ENCODE measurements around the gene USP17L17. TPM values are rescaled to one million over a fixed set of nuclear protein-coding genes. Genes with fewer than 3 reads are reported as not detected.
"Not testable (repeated sequence)": the region's sequence is repeated elsewhere in the genome, so short reads cannot be mapped to it uniquely, and the experiment has no call there.

USP17L17 gene
- total and polyA plus RNA-seq, 2 donors (not counting 1 experiment from before 2014, with no cell fraction given), result not detected

GRCh38 chr4:9262572-9262971 is 18.9 kb downstream of the USP17L17 start, which contains the start of gene USP17L21:
Gene USP17L21 (plus strand): TSS chr4:9262872. CDS start chr4:9262872, 0 bp downstream.
- WGBS (ENCODE audit: insufficient coverage), result no CpG with 5 or more reads among the region's 13 CpGs
- H3K27ac ChIP-seq (ENCODE audit: low read length in 2 of 2); H3K9me3 Mint-ChIP-seq (ENCODE audit: insufficient read depth); H3K9ac ChIP-seq (ENCODE audit: low read length); H3K4me3 Mint-ChIP-seq; H4K20me1 ChIP-seq (ENCODE audit: control insufficient read depth, insufficient read depth, low read length, poor library complexity, severe bottlenecking); H3K79me2 ChIP-seq (ENCODE audit: control insufficient read depth, insufficient read depth, low read length); DNase-seq; H3K36me3 ChIP-seq (replicated peaks in 1 of 2; ENCODE audit: control extremely low read depth in 1 of 2, control insufficient read depth in 1 of 2, extremely low read depth in 1 of 2, insufficient read depth in 2 of 2, low read length in 1 of 2); H3K27me3 ChIP-seq (replicated peaks in 1 of 4; ENCODE audit: control extremely low read depth in 1 of 4, control insufficient read depth in 3 of 4, insufficient read depth in 4 of 4, low read length in 3 of 4); H3K9me3 ChIP-seq (ENCODE audit: control extremely low read depth in 1 of 3, control insufficient read depth in 2 of 3, insufficient read depth in 1 of 3, low read length in 2 of 3); intact Hi-C loops (cut with micrococcal nuclease); H3K4me2 ChIP-seq (replicated peaks; ENCODE audit: low read depth, low read length, poor library complexity, severe bottlenecking); H3K27ac Mint-ChIP-seq; POLR2A ChIA-PET; H3K27me3 Mint-ChIP-seq; CTCF ChIA-PET; H3K4me1 ChIP-seq (ENCODE audit: control insufficient read depth in 2 of 2, insufficient read depth in 2 of 2, low read length in 2 of 2); H3K4me1 Mint-ChIP-seq; H3K4me3 ChIP-seq (ENCODE audit: control extremely low read depth in 1 of 5, extremely low read depth in 1 of 5, insufficient read depth in 1 of 5, low read depth in 2 of 5, low read length in 4 of 5); H2AFZ ChIP-seq (ENCODE audit: insufficient read depth, low read depth, low read length, poor library complexity, severe bottlenecking); ATAC-seq (ENCODE audit: low read depth): not testable (repeated sequence)

DNA sequence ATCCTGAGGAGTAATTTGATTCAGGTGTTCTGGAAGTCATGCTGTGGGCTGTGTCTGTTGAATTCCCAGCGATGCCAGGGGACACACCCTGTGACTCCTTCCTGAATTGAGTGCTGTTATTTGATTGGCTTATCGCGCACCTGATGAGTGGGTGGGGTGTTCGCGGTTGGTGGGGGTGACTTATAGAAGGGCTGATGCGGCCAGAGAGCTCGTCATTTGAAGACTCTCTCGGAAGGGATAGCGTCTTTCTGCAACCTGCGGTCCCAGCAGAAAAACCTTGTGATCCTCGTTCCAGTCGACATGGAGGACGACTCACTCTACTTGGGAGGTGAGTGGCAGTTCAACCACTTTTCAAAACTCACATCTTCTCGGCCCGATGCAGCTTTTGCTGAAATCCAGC is 23.6 kb downstream of the USP17L17 start, which contains the start of gene USP17L22:
USP17L22 (plus strand) TSS at position 301 of the 400 bp plus-strand sequence; CDS start at position 301, 0 bp downstream.
- H3K4me2 ChIP-seq (replicated peaks; ENCODE audit: low read depth, low read length, poor library complexity, severe bottlenecking); H3K79me2 ChIP-seq (ENCODE audit: control insufficient read depth, insufficient read depth, low read length); H3K27ac ChIP-seq (ENCODE audit: low read length in 2 of 2); H3K4me3 Mint-ChIP-seq; H3K4me1 Mint-ChIP-seq; CTCF ChIA-PET; H3K27ac Mint-ChIP-seq; H3K9me3 ChIP-seq (ENCODE audit: control extremely low read depth in 1 of 3, control insufficient read depth in 2 of 3, insufficient read depth in 1 of 3, low read length in 2 of 3); DNase-seq; H2AFZ ChIP-seq (ENCODE audit: insufficient read depth, low read depth, low read length, poor library complexity, severe bottlenecking); H3K9ac ChIP-seq (ENCODE audit: low read length); POLR2A ChIA-PET; H3K27me3 Mint-ChIP-seq; ATAC-seq (ENCODE audit: low read depth); H4K20me1 ChIP-seq (ENCODE audit: control insufficient read depth, insufficient read depth, low read length, poor library complexity, severe bottlenecking); H3K4me1 ChIP-seq (ENCODE audit: control insufficient read depth in 2 of 2, insufficient read depth in 2 of 2, low read length in 2 of 2); intact Hi-C loops (cut with micrococcal nuclease); H3K4me3 ChIP-seq (ENCODE audit: control extremely low read depth in 1 of 5, extremely low read depth in 1 of 5, insufficient read depth in 1 of 5, low read depth in 2 of 5, low read length in 4 of 5); H3K36me3 ChIP-seq (replicated peaks in 1 of 2; ENCODE audit: control extremely low read depth in 1 of 2, control insufficient read depth in 1 of 2, extremely low read depth in 1 of 2, insufficient read depth in 2 of 2, low read length in 1 of 2); H3K9me3 Mint-ChIP-seq (ENCODE audit: insufficient read depth); H3K27me3 ChIP-seq (replicated peaks in 1 of 4; ENCODE audit: control extremely low read depth in 1 of 4, control insufficient read depth in 3 of 4, insufficient read depth in 4 of 4, low read length in 3 of 4): not testable (repeated sequence)
- no CpG with 5 or more reads among the region's 15 CpGs for WGBS (ENCODE audit: insufficient coverage)

DNA sequence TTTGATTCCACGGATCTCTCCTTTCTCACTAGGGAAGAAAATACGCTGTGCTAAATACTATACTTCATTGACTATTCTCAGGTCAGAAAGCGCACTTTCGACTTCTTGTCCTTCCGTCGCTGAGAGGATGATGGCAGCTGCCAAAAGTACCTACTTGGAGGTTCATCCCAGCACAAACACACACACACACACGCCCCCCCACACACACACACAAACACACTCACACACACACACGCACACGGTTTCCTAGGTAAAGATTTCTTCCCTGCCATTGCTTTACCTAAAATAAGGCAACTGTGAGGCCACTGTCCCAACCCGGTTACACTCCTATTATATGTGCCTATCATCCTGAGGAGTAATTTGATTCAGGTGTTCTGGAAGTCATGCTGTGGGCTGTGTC is 28.0 kb downstream of the USP17L17 start:
- H3K27me3 ChIP-seq (replicated peaks in 1 of 4; ENCODE audit: control extremely low read depth in 1 of 4, control insufficient read depth in 3 of 4, insufficient read depth in 4 of 4, low read length in 3 of 4); ATAC-seq (ENCODE audit: low read depth); H3K4me1 Mint-ChIP-seq; H3K27me3 Mint-ChIP-seq; H3K9me3 Mint-ChIP-seq (ENCODE audit: insufficient read depth); H2AFZ ChIP-seq (ENCODE audit: insufficient read depth, low read depth, low read length, poor library complexity, severe bottlenecking); H3K9me3 ChIP-seq (ENCODE audit: control extremely low read depth in 1 of 3, control insufficient read depth in 2 of 3, insufficient read depth in 1 of 3, low read length in 2 of 3); H3K4me1 ChIP-seq (ENCODE audit: control insufficient read depth in 2 of 2, insufficient read depth in 2 of 2, low read length in 2 of 2); H3K27ac ChIP-seq (ENCODE audit: low read length in 2 of 2); H3K4me3 Mint-ChIP-seq; DNase-seq; H3K4me3 ChIP-seq (ENCODE audit: control extremely low read depth in 1 of 5, extremely low read depth in 1 of 5, insufficient read depth in 1 of 5, low read depth in 2 of 5, low read length in 4 of 5); H3K9ac ChIP-seq (ENCODE audit: low read length); intact Hi-C loops (cut with micrococcal nuclease); H4K20me1 ChIP-seq (ENCODE audit: control insufficient read depth, insufficient read depth, low read length, poor library complexity, severe bottlenecking); H3K36me3 ChIP-seq (replicated peaks in 1 of 2; ENCODE audit: control extremely low read depth in 1 of 2, control insufficient read depth in 1 of 2, extremely low read depth in 1 of 2, insufficient read depth in 2 of 2, low read length in 1 of 2); CTCF ChIA-PET; H3K27ac Mint-ChIP-seq; POLR2A ChIA-PET; H3K79me2 ChIP-seq (ENCODE audit: control insufficient read depth, insufficient read depth, low read length); H3K4me2 ChIP-seq (replicated peaks; ENCODE audit: low read depth, low read length, poor library complexity, severe bottlenecking): not testable (repeated sequence)
- 89% methylated on average over 3 of the region's 10 CpGs for WGBS (ENCODE audit: insufficient coverage)

Other genes starting within 250 kb of the USP17L17 start
- gene FAM90A26, start 73.5 kb upstream of the USP17L17 start, total RNA-seq, result not detected in 2 replicates
- 0.04 TPM in 1 of 2 replicates, not detected in the other for gene FAM90A26, start 73.5 kb upstream of the USP17L17 start, polyA plus RNA-seq
- gene USP17L10, start 33.2 kb upstream of the USP17L17 start, total RNA-seq, result not detected in 2 replicates
- not detected in 2 replicates for gene USP17L10, start 33.2 kb upstream of the USP17L17 start, polyA plus RNA-seq
- not detected in 2 replicates for gene USP17L11, start 28.5 kb upstream of the USP17L17 start, total RNA-seq
- gene USP17L11, start 28.5 kb upstream of the USP17L17 start, polyA plus RNA-seq, result not detected in 2 replicates
- not detected in 2 replicates for gene USP17L12, start 23.7 kb upstream of the USP17L17 start, total RNA-seq
- not detected in 2 replicates for gene USP17L12, start 23.7 kb upstream of the USP17L17 start, polyA plus RNA-seq
- gene USP17L13, start 19.0 kb upstream of the USP17L17 start, total RNA-seq, result not detected in 2 replicates
- not detected in 2 replicates for gene USP17L13, start 19.0 kb upstream of the USP17L17 start, polyA plus RNA-seq
- gene USP17L15, start 9.5 kb upstream of the USP17L17 start, total RNA-seq, result not detected in 2 replicates
- not detected in 2 replicates for gene USP17L15, start 9.5 kb upstream of the USP17L17 start, polyA plus RNA-seq
- gene USP17L18, start 4.8 kb downstream of the USP17L17 start, total RNA-seq, result not detected in 2 replicates
- not detected in 2 replicates for gene USP17L18, start 4.8 kb downstream of the USP17L17 start, polyA plus RNA-seq
- not detected in 2 replicates for gene USP17L19, start 9.5 kb downstream of the USP17L17 start, total RNA-seq
- not detected in 2 replicates for gene USP17L19, start 9.5 kb downstream of the USP17L17 start, polyA plus RNA-seq
- gene USP17L20, start 14.2 kb downstream of the USP17L17 start, total RNA-seq, result not detected in 2 replicates
- gene USP17L20, start 14.2 kb downstream of the USP17L17 start, polyA plus RNA-seq, result not detected in 2 replicates
- not detected in 2 replicates for gene USP17L21, start 19.0 kb downstream of the USP17L17 start, total RNA-seq
- gene USP17L21, start 19.0 kb downstream of the USP17L17 start, polyA plus RNA-seq, result not detected in 2 replicates
- gene USP17L22, start 23.7 kb downstream of the USP17L17 start, total RNA-seq, result not detected in 2 replicates
- not detected in 2 replicates for gene USP17L22, start 23.7 kb downstream of the USP17L17 start, polyA plus RNA-seq
- not detected in 2 replicates for gene USP17L24, start 81.3 kb downstream of the USP17L17 start, total RNA-seq
- not detected in 2 replicates for gene USP17L24, start 81.3 kb downstream of the USP17L17 start, polyA plus RNA-seq
- not detected in 2 replicates for gene USP17L25, start 86.0 kb downstream of the USP17L17 start, total RNA-seq
- not detected in 2 replicates for gene USP17L25, start 86.0 kb downstream of the USP17L17 start, polyA plus RNA-seq
- not detected in 2 replicates for gene USP17L26, start 90.8 kb downstream of the USP17L17 start, total RNA-seq
- gene USP17L26, start 90.8 kb downstream of the USP17L17 start, polyA plus RNA-seq, result not detected in 2 replicates
- gene USP17L5, start 95.5 kb downstream of the USP17L17 start, total RNA-seq, result not detected in 2 replicates
- not detected in 2 replicates for gene USP17L5, start 95.5 kb downstream of the USP17L17 start, polyA plus RNA-seq
- gene USP17L27, start 100.3 kb downstream of the USP17L17 start, total RNA-seq, result not detected in 2 replicates
- not detected in 2 replicates for gene USP17L27, start 100.3 kb downstream of the USP17L17 start, polyA plus RNA-seq
- gene USP17L28, start 105.0 kb downstream of the USP17L17 start, total RNA-seq, result not detected in 2 replicates
- not detected in 2 replicates for gene USP17L28, start 105.0 kb downstream of the USP17L17 start, polyA plus RNA-seq
- not detected in 2 replicates for gene USP17L29, start 109.8 kb downstream of the USP17L17 start, total RNA-seq
- not detected in 2 replicates for gene USP17L29, start 109.8 kb downstream of the USP17L17 start, polyA plus RNA-seq
- not detected in 2 replicates for gene USP17L30, start 119.2 kb downstream of the USP17L17 start, total RNA-seq
- not detected in 2 replicates for gene USP17L30, start 119.2 kb downstream of the USP17L17 start, polyA plus RNA-seq
- gene DEFB131A, start 200.5 kb downstream of the USP17L17 start, total RNA-seq, result not detected in 2 replicates
- gene DEFB131A, start 200.5 kb downstream of the USP17L17 start, polyA plus RNA-seq, result not detected in 2 replicates

All from B cell (primary cell).